Measurements from ENCODE around the gene DLK1.

Gene DLK1

GRCh38 chr14:100710826-100711462 lies 15.7 kb upstream of the DLK1 start:
- 72% methylated on average over 18 of the region's 18 CpGs for WGBS
- no peak overlapping the region for H2BK120ac ChIP-seq (ENCODE audit: low read depth, low read length)

DNA sequence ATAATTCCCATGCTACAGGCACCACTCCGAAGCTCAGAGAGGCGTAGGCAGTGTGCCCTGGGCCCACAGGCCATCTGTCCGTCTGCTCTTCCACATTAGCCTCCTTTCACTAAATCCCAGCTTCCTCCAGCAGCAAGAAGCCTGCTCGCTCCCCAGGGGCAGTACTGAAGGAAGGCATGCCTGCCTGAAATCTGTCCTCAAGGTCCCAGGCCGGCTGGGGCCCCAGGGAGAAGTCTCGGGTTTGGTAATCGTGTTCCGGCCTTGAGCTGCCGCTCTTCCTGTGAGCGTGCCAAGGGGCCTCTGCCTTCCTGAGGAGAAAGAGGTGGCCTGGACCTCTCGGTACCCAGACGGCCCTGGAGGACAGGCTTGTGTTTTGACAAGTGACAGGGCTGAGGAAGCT lies 15.2 kb upstream of the DLK1 start:
- 75% methylated on average over 12 of the region's 12 CpGs for WGBS
- Histone ChIP-seq H3K18ac (ENCODE audit: low read depth in 1 of 2, low read length in 2 of 2) (peak overlapping the region; percentile 28 to 75), H3K9ac (ENCODE audit: low read length) (no peak overlapping the region)

More at GRCh38 chr14:100710826-100711462, 15.7 kb upstream of the DLK1 start:
- DNase-seq = no peak
- Histone ChIP-seq H4K8ac (ENCODE audit: low read length) (peak overlapping the region; percentile 41), H3K9ac (ENCODE audit: low read length) (no peak overlapping the region), H3K27me3 (ENCODE audit: control insufficient read depth in 1 of 2, insufficient read depth in 1 of 2, low read length in 2 of 2) (peaks cover 0 to 64% of the 10 kb centered on the region in 2 experiments), H3K27ac (ENCODE audit: low read length, poor library complexity, severe bottlenecking) (no peak overlapping the region), H3K18ac (ENCODE audit: low read depth in 1 of 2, low read length in 2 of 2) (peak overlapping the region in 1 of 2 experiments; percentile 75), H4K91ac (ENCODE audit: low read length) (peak overlapping the region; percentile 71), H3K4me2 (ENCODE audit: low read length, poor library complexity, severe bottlenecking) (no peak overlapping the region), H3K79me1 (replicated peaks; ENCODE audit: low read length, poor library complexity, severe bottlenecking) (no peaks in the 10 kb centered on the region), H3K14ac (ENCODE audit: low read length in 2 of 2) (peak overlapping the region in 1 of 2 experiments; percentile 63), H2BK5ac (ENCODE audit: low read depth, low read length, poor library complexity, severe bottlenecking) (no peak overlapping the region), H3K9me3 (ENCODE audit: control insufficient read depth, low read length) (peaks cover under 1% of the 10 kb centered on the region), H2BK12ac (ENCODE audit: low read length in 2 of 2) (peak overlapping the region; percentile 50 to 74), H3K36me3 (ENCODE audit: control insufficient read depth in 1 of 2, insufficient read depth in 2 of 2, low read depth in 1 of 2, low read length in 2 of 2) (no peaks in the 10 kb centered on the region), H3K23ac (ENCODE audit: low read length in 2 of 2) (no peak overlapping the region), H3K4ac (ENCODE audit: low read depth in 1 of 2, low read length in 2 of 2) (peak overlapping the region; percentile 17 to 46), H3K4me1 (ENCODE audit: control insufficient read depth, insufficient read depth, low read depth, low read length) (peaks cover 27% of the 10 kb centered on the region), H3K4me3 (ENCODE audit: insufficient read depth in 1 of 2, low read depth in 1 of 2, low read length in 2 of 2) (no peak overlapping the region), H2BK15ac (ENCODE audit: low read depth, poor library complexity, severe bottlenecking) (no peak overlapping the region), H2AK5ac (ENCODE audit: low read length, severe bottlenecking) (no peak overlapping the region), H2AFZ (ENCODE audit: low read depth, low read length) (no peak overlapping the region)

DNA sequence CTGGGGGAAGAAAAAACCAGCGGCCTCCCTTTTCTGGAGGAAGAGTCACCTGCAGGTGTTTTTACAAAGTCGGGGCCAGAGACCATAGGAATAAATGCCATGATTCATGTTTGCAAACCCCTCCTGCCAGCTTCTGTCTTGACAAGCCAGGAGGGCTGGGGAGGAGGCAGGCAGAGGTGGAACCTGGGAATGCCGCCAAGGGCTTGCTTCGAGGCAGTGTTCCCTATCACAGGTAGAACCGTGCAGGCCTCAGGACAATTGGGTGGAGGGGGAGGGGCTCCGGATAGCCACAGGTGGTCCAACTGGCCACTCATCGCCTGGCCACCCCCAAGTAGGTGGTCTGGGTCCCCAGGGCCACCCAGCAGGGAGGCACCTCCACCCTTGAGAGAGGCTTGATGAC lies 14.2 kb upstream of the DLK1 start:
- DNase-seq = no peak
- H3K23ac ChIP-seq (ENCODE audit: low read length in 2 of 2) = no peak overlapping the region
- H2AK5ac ChIP-seq (ENCODE audit: low read length, severe bottlenecking) = no peak overlapping the region
- peaks cover 0 to 65% of the 10 kb centered on the region in 2 experiments for H3K27me3 ChIP-seq (ENCODE audit: control insufficient read depth in 1 of 2, insufficient read depth in 1 of 2, low read length in 2 of 2)
- no peak overlapping the region for H2BK120ac ChIP-seq (ENCODE audit: low read depth, low read length)
- H3K36me3 ChIP-seq (ENCODE audit: control insufficient read depth in 1 of 2, insufficient read depth in 2 of 2, low read depth in 1 of 2, low read length in 2 of 2) = no peaks in the 10 kb centered on the region
- H2AFZ ChIP-seq (ENCODE audit: low read depth, low read length) = no peak overlapping the region
- no peak overlapping the region for H3K18ac ChIP-seq (ENCODE audit: low read depth in 1 of 2, low read length in 2 of 2)
- peak overlapping the region; percentile 43 for H4K91ac ChIP-seq (ENCODE audit: low read length)
- peaks cover 26% of the 10 kb centered on the region for H3K4me1 ChIP-seq (ENCODE audit: control insufficient read depth, insufficient read depth, low read depth, low read length)
- no peak overlapping the region for H2BK12ac ChIP-seq (ENCODE audit: low read length in 2 of 2)
- H3K9ac ChIP-seq (ENCODE audit: low read length) = no peak overlapping the region
- no peak overlapping the region for H3K14ac ChIP-seq (ENCODE audit: low read length in 2 of 2)
- H3K4ac ChIP-seq (ENCODE audit: low read depth in 1 of 2, low read length in 2 of 2) = no peak overlapping the region
- H2BK15ac ChIP-seq (ENCODE audit: low read depth, poor library complexity, severe bottlenecking) = no peak overlapping the region
- no peak overlapping the region for H4K8ac ChIP-seq (ENCODE audit: low read length)
- H3K79me1 ChIP-seq (replicated peaks; ENCODE audit: low read length, poor library complexity, severe bottlenecking) = no peaks in the 10 kb centered on the region
- H3K4me3 ChIP-seq (ENCODE audit: insufficient read depth in 1 of 2, low read depth in 1 of 2, low read length in 2 of 2) = no peak overlapping the region
- no peak overlapping the region for H3K4me2 ChIP-seq (ENCODE audit: low read length, poor library complexity, severe bottlenecking)
- H3K27ac ChIP-seq (ENCODE audit: low read length, poor library complexity, severe bottlenecking) = no peak overlapping the region
- peaks cover 6% of the 10 kb centered on the region for H3K9me3 ChIP-seq (ENCODE audit: control insufficient read depth, low read length)
- 87% methylated on average over 7 of the region's 7 CpGs for WGBS
- H2BK5ac ChIP-seq (ENCODE audit: low read depth, low read length, poor library complexity, severe bottlenecking) = no peak overlapping the region

More for the DNA sequence above, 15.2 kb upstream of the DLK1 start:
- Histone ChIP-seq H3K27ac (ENCODE audit: low read length, poor library complexity, severe bottlenecking) (no peak overlapping the region), H2BK5ac (ENCODE audit: low read depth, low read length, poor library complexity, severe bottlenecking) (no peak overlapping the region), H4K91ac (ENCODE audit: low read length) (peak overlapping the region; percentile 71), H2BK15ac (ENCODE audit: low read depth, poor library complexity, severe bottlenecking) (no peak overlapping the region), H3K4me1 (ENCODE audit: control insufficient read depth, insufficient read depth, low read depth, low read length) (peaks cover 27% of the 10 kb centered on the region), H3K9me3 (ENCODE audit: control insufficient read depth, low read length) (peaks cover 6% of the 10 kb centered on the region), H3K4me2 (ENCODE audit: low read length, poor library complexity, severe bottlenecking) (no peak overlapping the region), H3K4ac (ENCODE audit: low read depth in 1 of 2, low read length in 2 of 2) (peak overlapping the region in 1 of 2 experiments; percentile 46), H3K14ac (ENCODE audit: low read length in 2 of 2) (peak overlapping the region in 1 of 2 experiments; percentile 19), H3K27me3 (ENCODE audit: control insufficient read depth in 1 of 2, insufficient read depth in 1 of 2, low read length in 2 of 2) (peaks cover 0 to 65% of the 10 kb centered on the region in 2 experiments), H3K36me3 (ENCODE audit: control insufficient read depth in 1 of 2, insufficient read depth in 2 of 2, low read depth in 1 of 2, low read length in 2 of 2) (no peaks in the 10 kb centered on the region), H2BK120ac (ENCODE audit: low read depth, low read length) (peak overlapping the region; percentile 0), H3K23ac (ENCODE audit: low read length in 2 of 2) (no peak overlapping the region), H2BK12ac (ENCODE audit: low read length in 2 of 2) (peak overlapping the region; percentile 50 to 74), H3K4me3 (ENCODE audit: insufficient read depth in 1 of 2, low read depth in 1 of 2, low read length in 2 of 2) (no peak overlapping the region), H3K79me1 (replicated peaks; ENCODE audit: low read length, poor library complexity, severe bottlenecking) (no peaks in the 10 kb centered on the region), H4K8ac (ENCODE audit: low read length) (peak overlapping the region; percentile 41), H2AFZ (ENCODE audit: low read depth, low read length) (no peak overlapping the region), H2AK5ac (ENCODE audit: low read length, severe bottlenecking) (no peak overlapping the region)
- peak; percentile 40 for DNase-seq

GRCh38 chr14:100713705-100714104 lies 13.0 kb upstream of the DLK1 start:
- Histone ChIP-seq H3K4ac (ENCODE audit: low read depth in 1 of 2, low read length in 2 of 2) (no peak overlapping the region), H3K4me1 (ENCODE audit: control insufficient read depth, insufficient read depth, low read depth, low read length) (peaks cover 28% of the 10 kb centered on the region), H3K4me3 (ENCODE audit: insufficient read depth in 1 of 2, low read depth in 1 of 2, low read length in 2 of 2) (no peak overlapping the region), H3K4me2 (ENCODE audit: low read length, poor library complexity, severe bottlenecking) (no peak overlapping the region), H3K27me3 (ENCODE audit: control insufficient read depth in 1 of 2, insufficient read depth in 1 of 2, low read length in 2 of 2) (peaks cover 0 to 66% of the 10 kb centered on the region in 2 experiments), H3K79me1 (replicated peaks; ENCODE audit: low read length, poor library complexity, severe bottlenecking) (no peaks in the 10 kb centered on the region), H3K36me3 (ENCODE audit: control insufficient read depth in 1 of 2, insufficient read depth in 2 of 2, low read depth in 1 of 2, low read length in 2 of 2) (no peaks in the 10 kb centered on the region), H2BK15ac (ENCODE audit: low read depth, poor library complexity, severe bottlenecking) (peak overlapping the region; percentile 17), H3K18ac (ENCODE audit: low read depth in 1 of 2, low read length in 2 of 2) (no peak overlapping the region), H4K91ac (ENCODE audit: low read length) (no peak overlapping the region), H3K23ac (ENCODE audit: low read length in 2 of 2) (no peak overlapping the region), H3K9ac (ENCODE audit: low read length) (no peak overlapping the region), H2BK120ac (ENCODE audit: low read depth, low read length) (no peak overlapping the region), H2AFZ (ENCODE audit: low read depth, low read length) (no peak overlapping the region), H3K9me3 (ENCODE audit: control insufficient read depth, low read length) (peaks cover 6% of the 10 kb centered on the region), H2BK5ac (ENCODE audit: low read depth, low read length, poor library complexity, severe bottlenecking) (no peak overlapping the region), H3K27ac (ENCODE audit: low read length, poor library complexity, severe bottlenecking) (no peak overlapping the region), H4K8ac (ENCODE audit: low read length) (no peak overlapping the region), H2BK12ac (ENCODE audit: low read length in 2 of 2) (no peak overlapping the region), H3K14ac (ENCODE audit: low read length in 2 of 2) (no peak overlapping the region), H2AK5ac (ENCODE audit: low read length, severe bottlenecking) (no peak overlapping the region)
- DNase-seq = no peak
- 87% methylated on average over 10 of the region's 10 CpGs for WGBS

Measured in mesenchymal stem cell (in vitro differentiated cells and primary cell).